HT-29 (cell line): ENCODE data around the gene SLC25A26. TPM values are rescaled to one million over a fixed set of nuclear protein-coding genes. Genes with fewer than 3 reads are reported as not detected.
A peak's percentile ranks its signal among the peaks of the same experiment; 100 is the strongest.

ENCODE experiments used
- DNase-seq: peaks from one replicate; pipeline ENCODE4 v3.0.0-alpha.2; 2015; ENCODE audit warnings: low spot score
- total RNA-seq: library from RNA; depleted of rRNA; stranded (reverse); fragments of >200 nt; shearing (Covaris generic); gene quantifications from 2 replicates; pipeline ENCODE4 v1.2.3, GENCODE V29; 2014

Gene SLC25A26
- total RNA-seq, 1 experiment from 2014 or later: 11.0 TPM

DNA sequence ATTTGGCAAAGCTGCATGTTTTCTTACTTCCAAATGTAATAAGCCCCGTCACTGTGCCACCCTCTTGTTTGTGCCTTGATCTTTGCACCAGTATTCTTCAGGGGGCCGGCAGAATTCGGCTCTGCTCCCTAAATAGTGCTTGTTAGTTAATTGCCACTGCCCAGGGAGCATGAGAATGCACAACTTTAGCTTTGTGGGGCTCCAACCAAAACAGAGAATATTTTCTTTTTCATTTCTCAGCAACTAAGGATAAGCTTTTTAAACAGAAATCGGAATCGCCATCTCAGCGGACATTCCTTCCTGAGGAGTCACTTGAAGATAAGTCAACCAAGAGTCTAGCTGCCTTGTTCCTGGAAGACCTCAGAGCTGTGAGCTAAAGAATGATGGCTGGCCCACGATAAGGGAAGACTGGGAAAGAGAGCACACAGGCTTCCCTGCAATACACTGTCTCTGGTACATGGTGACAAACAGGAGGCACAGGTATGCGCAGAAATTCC lies 174.0 kb downstream of the SLC25A26 start:
- DNase-seq: no peak

DNA sequence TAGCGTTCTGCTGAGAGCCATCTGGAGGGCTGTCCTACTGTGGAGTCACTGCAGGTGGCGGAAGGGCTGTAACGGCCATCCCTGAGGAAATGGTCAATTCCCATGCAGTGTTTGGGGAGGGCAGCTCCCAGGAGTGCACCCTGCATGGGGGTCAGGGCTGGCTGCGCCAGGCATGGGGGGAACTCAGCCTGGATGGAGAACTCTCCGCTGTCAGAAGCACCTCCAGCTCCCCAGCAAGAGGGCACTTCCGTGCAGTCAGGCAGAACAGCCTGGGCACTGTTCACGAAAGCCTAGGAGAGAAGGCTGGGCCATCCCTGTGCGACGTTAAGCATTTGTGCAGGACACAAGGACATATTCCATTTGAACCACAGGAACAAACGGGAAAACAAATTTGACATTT lies 174.8 kb downstream of the SLC25A26 start:
- no peak for DNase-seq

DNA sequence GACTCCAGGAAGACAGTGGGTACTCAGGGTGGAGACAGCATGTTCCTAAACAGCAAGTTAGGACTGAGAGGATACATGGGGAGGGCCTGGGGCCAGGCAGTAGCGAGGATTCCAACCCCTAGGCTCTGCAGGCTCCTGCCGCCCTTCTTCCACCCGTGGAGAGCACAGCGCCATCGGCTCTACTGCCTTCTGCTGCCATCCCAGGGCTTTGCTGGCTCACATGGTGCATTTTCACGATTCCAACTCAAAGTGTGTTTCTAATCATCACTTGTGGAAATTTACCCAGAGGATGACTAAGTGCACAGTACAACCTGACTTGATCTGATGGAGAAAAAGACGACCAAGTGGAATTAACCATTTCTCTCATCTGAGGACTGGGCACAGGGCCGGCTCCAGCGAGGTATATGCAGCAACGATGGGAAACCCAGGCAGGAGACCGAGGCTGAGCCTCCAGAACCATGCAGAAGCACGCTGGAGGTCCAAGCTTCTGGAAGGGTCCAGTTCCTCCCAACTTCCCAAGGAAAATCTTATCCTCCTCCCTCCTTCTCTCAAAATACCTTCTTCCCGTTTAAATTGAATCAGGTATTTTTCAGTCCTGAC lies 175.5 kb downstream of the SLC25A26 start:
- DNase-seq: no peak

DNA sequence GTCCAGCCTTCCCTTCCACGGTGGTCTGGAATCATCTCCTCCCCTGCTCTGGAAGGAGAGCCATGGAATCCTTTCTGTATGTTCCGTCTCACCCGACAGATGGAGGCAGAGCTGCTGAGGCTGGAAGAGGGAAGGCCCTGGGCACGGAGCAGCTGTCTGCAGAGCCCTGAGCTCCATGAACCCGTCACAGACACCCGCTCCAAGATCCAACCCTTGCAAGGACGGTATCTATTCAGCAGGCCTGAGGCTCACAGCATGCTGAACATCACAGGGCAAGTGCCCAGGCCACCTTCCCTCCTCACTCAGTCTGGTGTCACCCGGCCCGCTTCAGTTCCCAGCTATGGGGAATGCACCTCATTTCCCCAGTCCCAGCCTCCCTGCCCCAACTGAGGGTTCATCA lies 176.1 kb downstream of the SLC25A26 start:
- no peak for DNase-seq

DNA sequence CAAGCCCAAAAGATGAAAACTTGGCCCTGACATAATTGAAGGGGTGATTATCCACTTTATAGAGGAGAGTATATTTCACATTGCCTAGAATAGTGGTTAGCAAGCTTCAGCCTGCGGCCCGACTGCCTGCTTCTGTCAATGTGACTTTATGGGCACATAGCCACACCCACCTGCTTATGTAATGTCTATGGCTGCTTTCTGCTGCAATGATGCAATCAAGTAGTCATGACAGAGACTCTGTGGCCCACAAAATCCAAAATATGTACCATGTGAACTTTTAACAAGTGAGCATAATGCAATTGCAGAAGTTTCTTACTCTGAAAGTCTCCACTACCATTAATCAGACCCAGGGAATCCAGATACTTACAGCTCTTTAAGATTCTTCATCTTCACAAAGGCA lies 176.9 kb downstream of the SLC25A26 start:
- DNase-seq: no peak

DNA sequence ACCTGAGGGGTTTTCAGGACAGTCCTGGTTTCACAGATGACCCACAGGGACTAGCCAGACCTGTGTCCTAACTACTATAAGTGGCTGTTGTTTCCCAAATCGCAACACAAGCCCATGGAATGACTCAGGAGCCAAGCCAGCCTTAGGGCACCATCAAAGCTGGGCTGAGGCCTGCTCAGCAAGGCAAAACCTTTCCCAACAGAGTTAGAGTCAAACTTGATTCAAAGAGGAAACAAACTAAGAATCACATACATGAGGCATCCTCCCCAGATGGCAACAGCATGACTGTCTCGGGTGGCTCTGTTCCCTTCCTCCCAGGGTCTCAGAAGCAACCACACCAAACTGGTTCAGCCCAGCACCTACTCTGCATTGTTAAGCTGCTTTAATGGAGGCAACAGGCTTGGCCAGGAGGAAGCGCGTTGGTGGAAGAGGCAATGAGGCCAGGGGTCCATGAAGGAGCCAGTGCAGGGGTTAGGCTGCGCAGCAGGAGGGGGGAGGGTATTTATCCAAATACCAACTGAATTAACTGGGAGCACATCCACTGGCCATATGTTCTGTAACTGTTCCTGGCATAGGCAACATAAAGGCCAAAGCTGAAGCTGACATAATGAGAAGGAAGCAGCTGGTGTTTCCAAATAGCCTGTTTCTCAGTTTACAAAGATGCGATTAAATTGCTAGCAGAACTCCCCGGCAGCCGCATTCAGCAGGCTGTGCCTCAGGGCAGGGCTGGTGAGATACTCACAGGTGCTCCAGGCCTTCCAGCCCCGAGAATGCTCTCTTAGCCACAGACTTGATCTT lies 177.6 kb downstream of the SLC25A26 start:
- no peak for DNase-seq

DNA sequence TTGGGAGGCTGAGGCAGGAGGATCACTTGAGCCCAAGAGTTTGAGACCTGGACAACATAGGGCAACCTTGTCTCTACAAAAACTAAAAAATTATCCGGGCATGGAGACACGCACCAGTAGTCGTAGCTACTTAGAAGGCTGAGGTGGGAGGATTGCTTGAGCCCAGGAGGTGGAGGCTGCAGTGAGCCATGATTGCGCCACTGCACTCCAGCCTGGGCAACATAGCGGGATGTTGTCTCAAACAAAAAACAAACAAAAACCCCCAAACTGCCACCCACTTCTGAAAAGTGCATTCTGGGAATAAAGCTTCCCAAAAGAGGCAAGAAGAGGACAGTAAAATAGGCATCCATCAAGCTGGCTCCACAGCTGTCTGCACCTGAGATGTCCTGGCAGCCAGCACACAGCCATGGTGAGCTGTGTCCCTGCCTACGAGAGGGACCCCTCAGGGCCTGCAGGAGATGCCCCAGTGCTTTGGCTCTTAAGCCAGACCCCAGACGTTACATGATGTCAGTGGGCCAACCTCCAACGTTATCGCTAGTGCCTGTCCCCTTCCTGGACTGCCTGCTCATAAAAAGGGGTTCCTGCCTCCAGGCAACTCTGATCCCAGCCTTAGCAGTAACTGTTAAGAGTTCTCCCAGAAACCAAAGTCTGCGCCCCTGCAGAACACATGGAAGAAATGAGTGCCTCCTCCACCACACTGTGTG lies 178.9 kb downstream of the SLC25A26 start:
- no peak for DNase-seq

DNA sequence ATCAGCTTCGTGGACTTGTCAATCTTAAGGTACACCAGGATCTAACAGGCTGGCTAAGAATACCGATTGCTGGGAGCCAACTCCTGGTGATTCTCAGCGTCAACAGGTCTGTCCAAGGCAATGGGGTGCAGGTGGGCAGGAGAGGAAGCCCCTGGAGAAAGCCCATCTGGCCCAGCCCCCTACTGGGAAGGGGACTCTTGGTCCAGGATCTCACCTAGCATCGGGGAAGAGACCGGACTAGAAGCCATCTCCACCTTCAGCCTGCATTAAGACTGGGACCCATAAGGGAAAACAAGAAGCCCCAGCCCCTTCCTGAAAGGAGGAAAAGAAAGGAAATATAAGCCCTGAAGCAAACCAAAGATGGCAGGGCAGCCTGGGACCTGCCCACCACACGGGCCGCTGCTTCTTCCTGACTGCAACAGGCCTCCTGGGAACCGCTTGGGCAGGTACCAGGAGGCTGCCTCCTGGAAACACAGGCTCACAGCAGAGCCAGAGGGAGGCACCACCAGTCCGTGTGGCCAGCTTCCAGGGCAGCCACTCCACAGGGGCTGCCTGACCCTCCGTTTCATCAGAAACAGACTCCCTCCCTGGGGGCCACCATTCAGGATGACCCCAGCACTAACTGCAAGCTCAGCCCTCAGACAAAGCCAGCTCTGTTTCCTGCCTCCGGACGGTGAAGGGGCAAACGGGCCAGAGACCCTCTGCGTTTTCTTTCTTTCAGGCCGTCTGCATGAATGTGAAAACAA lies 179.8 kb downstream of the SLC25A26 start:
- no peak for DNase-seq

DNA sequence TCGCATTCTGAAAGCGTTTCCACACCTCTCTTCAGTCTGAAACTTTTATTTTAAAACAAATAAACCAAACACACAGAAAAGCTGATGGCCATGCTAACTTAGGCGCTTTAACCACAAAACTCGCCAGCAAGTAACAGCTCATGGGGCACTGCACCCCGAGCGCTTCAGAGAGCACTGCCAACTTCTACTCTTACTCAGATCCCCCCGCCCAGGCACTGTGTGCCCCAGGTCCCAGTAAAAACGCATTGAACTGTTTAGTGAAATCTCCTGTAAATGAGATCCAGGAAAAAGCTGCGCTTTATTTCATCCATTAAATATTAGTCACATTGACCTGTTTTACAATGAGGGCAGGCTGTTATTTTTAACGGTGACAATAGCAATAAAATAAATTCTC lies 180.4 kb downstream of the SLC25A26 start:
- DNase-seq: no peak

DNA sequence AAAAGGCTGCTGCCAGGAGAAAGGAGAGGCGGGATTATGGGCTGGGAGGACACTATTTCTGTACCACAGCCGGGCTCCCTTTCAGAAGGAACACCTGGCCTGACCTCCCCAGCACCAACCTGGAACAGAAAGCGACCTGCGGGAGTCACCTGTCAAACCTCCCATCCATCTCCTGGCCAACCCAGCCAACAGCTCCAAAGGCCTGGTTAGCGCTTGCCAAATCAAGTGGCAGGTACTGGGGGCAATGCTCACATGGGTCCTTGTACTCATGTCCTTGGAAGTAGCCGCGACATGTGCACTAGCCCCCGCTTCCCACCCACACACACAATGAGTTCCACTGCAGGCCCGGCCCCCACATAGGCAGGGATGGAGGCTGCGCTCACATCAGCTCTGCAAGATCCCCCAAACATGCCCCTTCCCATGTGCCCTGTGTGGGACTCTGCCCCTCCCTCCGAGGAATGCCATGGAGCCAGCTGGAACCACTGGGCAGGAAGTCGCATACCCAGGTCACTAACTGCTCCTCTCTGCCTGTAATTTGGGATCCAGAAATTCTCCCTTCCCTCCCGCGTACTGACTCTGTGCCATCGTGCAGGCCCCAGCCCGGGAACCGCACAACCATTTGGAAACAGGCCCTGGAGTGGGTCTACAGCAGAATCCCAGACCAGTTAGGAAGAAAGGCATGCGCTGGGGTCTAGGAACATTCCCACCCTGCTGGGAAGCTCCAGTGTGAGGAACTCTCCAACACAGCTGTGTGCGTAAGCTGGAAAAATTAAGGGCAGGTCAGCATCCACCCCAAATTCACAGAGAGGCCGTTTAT lies 181.1 kb downstream of the SLC25A26 start:
- DNase-seq: no peak

DNA sequence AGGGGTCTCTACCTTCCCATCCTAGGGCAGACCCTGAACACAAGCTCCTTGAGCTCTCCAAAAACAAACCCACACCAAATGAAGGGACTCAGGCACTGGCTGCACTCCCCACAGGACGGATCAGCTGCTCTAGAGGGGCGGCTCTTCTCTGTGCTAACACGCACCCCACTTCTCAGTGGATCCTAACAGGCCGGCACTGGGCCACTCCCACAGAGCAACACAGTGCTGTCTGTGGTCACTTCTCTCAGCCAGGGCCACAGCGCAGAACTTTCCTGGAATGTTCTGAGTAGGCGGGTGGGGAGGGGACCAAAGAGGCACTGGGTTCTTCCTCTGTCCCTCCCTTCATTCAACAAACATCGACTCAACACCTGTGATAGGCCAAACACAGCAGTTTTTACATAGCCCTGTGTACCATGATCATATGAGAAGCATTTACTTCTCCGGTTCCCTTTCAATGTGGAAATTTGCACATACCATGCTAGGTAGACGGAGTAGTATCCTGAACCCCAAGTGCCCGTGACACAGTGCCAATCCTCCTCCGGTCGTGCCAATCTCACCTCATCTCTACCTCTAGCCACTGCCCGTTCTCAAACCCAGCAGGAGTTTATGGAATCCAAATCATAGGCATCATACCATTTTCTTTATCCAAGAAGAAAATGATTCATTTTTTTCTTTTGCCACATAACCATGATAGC lies 181.9 kb downstream of the SLC25A26 start:
- DNase-seq: peak; percentile 1

DNA sequence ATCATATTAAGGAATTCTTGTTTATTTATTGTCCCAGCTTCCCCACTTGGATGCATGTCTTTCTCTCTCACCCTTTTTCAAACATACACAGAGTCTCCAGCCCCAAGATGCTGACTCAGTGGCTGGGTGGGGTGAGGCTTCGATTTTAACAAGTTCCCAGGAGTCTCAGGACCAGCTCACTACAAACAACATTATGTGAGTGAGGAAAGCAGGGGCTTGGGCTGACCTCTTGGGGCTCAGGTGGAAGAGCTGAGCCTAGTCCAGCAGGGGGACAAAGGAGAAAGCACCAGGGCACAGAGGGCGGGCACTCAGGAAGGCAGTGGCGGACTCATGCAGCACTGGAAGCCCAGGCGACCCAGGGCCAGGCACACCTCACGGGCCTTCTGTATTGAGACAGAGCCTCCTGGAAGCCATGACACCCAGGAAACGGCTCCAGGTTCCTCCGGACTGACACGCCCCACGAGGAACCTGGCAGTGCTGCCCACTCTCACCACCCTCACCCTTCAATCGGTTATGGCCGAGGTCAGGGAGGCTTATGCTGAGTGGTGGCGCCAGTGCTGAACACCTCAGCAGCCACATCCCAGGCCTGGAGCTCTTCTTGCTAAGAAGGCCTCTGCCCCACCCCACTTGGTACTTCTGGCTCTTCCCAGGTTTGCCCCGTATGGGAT lies 182.7 kb downstream of the SLC25A26 start:
- DNase-seq: no peak

DNA sequence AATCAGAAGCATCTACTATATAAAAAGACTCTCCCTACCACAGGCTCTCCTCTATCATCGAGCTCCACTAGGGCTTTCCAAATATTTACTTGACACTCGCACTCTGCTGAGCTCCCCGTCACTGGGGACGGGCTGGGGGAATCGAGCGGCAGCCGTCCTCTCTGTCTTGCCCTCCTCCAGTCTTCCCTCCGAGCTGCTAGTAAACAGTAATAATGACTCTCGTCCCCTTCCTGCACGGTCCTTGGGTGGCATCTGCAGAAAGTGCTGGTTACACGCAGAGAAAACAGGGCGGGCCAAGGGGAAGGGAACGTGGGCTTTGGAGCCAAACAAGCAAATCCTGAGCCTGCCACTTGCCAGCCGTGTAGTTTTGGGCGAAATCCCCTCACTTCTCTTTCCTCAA lies 183.4 kb downstream of the SLC25A26 start:
- DNase-seq: no peak

DNA sequence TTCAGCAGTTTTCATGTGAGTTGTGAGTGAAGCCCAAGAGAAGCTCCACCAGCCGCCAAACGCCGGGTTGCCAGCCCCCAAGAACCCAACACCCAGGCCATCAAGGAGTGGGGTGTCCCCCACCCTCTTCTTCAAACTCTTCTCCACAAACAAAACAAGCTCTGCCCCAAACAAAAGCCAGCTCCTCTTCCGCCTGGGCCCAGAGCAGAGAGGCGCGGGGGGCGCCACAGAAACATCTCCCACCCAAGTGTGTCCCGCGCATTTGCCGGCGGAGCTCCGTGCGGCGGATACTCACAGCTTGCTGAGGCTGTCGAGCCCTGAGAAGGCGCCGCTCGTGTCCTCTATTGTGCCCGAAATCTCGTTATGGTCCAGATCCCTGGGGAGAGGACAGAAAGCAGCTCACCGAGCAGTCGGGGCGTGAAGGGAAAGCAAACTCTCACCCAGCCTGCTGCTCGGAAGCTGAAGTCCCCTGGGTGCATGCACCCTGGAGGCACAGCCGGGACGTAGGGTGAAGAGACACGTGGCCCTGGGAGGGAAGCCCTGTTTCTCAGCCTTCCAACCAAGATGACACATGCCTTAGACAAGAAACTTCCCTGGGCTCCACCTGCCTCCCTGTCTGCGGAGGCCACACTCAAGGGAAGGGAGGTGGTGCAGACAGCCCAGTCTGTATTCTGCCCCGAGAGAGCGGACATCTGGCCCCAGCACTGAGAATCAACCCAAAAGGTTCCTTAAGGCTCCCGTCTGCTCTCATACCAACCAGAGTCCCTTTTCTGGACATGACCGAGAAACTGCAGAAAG lies 184.3 kb downstream of the SLC25A26 start:
- DNase-seq: no peak

DNA sequence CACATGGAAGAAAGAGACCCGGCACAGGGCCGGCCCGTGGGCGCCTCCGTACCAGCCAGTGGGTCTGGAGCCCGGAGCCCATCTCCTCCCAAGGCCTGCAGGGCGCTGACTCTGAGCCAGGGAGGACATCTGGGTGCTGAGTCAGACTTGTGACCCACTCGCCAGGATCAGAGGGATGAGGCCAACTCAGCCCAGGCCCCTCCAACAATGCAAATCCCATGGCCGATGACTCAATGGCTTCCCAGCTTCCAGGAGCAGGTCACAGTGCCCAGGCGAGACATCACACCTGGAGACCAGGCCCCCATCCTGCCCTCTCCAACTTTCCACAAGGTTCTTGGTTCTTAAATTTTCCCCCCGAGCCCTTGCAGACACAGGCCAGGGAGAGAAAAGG lies 184.9 kb downstream of the SLC25A26 start:
- DNase-seq: no peak

DNA sequence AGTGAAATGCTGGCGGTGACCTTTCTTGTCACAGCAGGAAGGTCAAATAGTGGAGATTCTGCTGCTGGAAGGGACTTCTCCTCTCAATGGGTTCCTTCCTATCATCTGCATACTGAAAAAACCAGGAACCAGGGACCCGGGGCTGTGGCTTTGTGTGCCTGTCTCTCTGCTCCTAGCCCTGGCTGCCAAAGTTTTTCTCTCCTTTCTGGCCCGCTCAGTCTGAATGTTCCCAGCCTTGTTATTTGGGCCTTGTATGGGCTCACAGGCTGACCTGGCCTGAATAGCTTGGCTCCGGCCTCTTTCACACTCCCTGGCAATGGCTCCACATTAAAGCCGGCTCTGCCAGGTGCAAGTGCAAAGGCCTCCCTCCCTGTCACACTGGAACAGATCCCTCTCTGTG lies 185.4 kb downstream of the SLC25A26 start:
- DNase-seq: no peak

DNA sequence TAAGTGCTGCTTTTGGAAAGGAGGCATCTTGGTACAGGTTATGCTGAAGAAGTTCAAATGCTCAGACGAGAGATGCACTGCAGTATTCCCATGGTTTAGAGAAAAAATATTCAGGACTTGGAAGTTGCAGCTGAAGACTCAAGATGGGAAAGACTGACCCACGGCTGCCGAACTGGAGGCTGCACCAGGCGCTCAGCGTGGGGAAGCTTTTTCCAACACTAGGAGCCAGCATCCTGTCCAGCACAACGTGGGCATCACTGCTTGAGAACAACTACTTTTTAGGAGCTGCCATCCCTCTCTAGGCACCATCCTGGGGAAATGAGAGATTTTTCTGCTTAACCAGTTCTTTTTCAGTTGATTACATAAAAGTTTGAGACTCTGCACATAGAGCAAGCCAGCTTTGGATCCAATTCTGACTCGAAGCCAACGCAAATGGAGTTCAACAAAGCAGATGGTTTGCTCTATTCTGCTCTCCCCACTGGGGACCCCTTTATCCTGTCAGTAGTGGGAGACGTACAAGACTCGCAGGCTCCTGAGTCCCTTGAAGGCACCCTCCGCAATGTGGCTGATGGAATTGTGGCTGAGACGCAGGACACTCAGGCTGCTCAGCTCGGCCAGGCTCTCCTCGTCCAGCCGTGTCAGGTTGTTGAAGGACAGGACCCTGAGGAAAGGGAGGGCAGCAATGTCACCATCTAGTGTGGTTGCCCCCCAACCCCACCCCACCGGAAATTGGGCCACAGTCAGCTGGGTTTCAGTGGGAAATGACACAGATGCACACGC lies 186.2 kb downstream of the SLC25A26 start:
- no peak for DNase-seq

DNA sequence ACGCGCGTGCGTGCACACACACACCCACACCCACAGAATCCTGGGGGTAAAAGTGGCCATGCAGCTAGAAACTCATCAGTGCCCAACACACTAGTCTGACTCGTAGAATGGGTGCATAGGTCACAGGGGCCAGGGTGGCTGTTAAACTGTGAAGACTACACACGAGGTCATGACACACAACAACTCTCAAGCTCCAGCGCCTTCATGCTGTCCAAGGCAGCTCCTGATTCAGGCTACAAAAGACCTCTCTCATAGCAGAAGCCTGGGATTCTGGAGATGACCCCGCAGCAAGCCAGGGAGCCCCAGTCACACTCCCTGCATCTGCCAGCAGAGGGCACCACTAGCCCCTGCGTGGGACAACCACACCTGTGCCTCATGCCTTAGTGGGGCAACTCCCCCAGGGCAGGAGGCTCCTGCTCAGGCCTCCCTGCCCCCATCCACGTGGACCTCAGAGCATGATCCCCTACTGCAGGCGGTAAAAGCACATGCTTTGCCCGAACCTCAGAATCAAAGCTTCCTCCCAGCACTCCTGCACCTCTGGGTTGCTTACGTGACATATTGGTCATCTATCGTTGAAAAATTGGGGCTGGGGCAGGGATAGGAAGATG lies 186.9 kb downstream of the SLC25A26 start:
- peak; percentile 69 for DNase-seq
